ENCODE data around the gene AMER1.
A peak's percentile ranks its signal among the peaks of the same experiment; 100 is the strongest.

AMER1 gene

DNA sequence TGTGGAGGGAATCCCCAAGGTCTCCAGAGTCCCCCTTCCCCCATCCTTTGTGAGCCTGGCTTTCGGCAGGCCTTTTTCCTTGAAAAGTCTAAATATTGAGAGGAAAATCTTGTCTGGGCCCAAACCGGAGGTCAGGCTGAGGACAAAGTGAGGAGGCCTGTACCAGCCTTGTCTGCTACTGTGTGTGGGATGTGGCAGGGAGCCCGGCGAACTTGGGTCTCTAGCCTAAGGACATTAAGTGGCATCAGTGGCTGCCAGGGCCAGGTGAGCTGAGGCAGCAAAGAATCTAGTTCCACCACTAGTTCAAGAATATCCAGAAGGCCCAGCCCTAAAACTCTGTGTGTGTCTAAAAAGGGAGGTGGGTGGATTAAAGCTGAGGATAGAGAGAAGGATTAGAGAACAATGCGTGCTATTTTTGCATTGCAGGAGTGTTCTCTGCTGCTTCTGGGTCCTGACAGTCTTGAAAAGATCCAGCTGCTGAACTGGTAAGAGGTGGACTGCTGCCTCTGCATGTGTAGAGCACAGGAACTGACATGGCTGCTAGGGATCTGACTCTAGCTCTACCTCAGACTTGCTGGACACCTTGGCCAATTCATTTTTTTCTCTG is 1.2 kb upstream of the AMER1 start:
- Histone ChIP-seq H3K4me1 (peaks cover 3% of the 10 kb centered on the region), H3K9ac (peak overlapping the region; percentile 28), H2AFZ (peak overlapping the region; percentile 80), H3K4me3 (ENCODE audit: low read depth, low read length) (peak overlapping the region; percentile 76), H3K9me3 (ENCODE audit: control insufficient read depth, low read length) (no peaks in the 10 kb centered on the region), H3K79me2 (no peaks in the 10 kb centered on the region), H3K4me2 (ENCODE audit: low read length) (peak overlapping the region; percentile 73), H3K27ac (peak overlapping the region; percentile 98), H3K27me3 (ENCODE audit: control insufficient read depth, insufficient read depth, low read length) (no peaks in the 10 kb centered on the region), H3K36me3 (ENCODE audit: control insufficient read depth, insufficient read depth, low read length) (no peaks in the 10 kb centered on the region)
- TF ChIP-seq, protein P1, sequence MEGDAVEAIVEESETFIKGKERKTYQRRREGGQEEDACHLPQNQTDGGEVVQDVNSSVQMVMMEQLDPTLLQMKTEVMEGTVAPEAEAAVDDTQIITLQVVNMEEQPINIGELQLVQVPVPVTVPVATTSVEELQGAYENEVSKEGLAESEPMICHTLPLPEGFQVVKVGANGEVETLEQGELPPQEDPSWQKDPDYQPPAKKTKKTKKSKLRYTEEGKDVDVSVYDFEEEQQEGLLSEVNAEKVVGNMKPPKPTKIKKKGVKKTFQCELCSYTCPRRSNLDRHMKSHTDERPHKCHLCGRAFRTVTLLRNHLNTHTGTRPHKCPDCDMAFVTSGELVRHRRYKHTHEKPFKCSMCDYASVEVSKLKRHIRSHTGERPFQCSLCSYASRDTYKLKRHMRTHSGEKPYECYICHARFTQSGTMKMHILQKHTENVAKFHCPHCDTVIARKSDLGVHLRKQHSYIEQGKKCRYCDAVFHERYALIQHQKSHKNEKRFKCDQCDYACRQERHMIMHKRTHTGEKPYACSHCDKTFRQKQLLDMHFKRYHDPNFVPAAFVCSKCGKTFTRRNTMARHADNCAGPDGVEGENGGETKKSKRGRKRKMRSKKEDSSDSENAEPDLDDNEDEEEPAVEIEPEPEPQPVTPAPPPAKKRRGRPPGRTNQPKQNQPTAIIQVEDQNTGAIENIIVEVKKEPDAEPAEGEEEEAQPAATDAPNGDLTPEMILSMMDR (IDR thresholded peaks at IDR 0.05): no peak

DNA sequence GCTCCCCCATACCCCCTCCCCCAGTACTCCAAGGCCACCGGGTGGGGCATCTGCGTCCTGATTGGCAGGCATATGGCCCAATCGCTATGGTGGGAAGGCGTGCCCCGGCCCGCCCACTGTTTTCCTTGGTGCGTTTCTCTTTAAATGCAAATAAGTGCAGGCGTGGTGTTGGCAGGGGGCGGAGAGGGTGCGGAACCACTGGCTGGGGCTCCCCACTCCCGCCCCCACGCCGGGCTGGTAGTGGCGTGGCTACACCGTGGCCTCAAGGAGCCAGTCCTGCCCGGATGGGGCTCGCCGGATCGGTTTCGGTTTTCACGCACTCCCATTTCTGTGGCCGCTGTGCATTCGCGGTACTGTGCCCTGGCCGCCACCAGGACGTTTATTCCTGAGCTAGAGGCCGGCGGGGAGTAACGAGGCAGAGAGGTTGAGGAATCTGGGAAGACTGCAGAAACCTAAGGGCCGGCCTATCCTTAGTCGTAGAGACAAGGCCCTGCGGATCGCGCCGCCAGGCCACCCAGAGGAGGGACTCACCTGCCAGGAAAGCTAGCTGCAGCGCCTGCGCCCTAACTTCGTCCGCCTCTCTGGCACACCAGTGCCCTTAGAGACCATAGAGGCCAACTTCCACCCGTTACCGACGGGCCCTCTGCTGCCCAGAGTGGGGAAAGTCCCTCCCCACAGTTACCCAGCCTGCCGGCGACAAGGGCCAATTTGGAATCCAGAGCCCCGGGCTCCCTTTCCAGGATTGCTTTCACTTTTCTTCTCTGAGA is 410 bp upstream of the AMER1 start:
- H3K9me3 ChIP-seq (ENCODE audit: control insufficient read depth, low read length): no peaks in the 10 kb centered on the region
- TF ChIP-seq, protein P1 (IDR thresholded peaks at IDR 0.05): peak; percentile 29
- H3K4me2 ChIP-seq (ENCODE audit: low read length): peak overlapping the region; percentile 73
- H2AFZ ChIP-seq: peak overlapping the region; percentile 80
- peak overlapping the region; percentile 76 for H3K4me3 ChIP-seq (ENCODE audit: low read depth, low read length)
- peaks cover 3% of the 10 kb centered on the region for H3K4me1 ChIP-seq
- H3K27me3 ChIP-seq (ENCODE audit: control insufficient read depth, insufficient read depth, low read length): no peaks in the 10 kb centered on the region
- H3K9ac ChIP-seq: peak overlapping the region; percentile 28
- no peaks in the 10 kb centered on the region for H3K79me2 ChIP-seq
- no peaks in the 10 kb centered on the region for H3K36me3 ChIP-seq (ENCODE audit: control insufficient read depth, insufficient read depth, low read length)
- peak overlapping the region; percentile 98 for H3K27ac ChIP-seq

DNA sequence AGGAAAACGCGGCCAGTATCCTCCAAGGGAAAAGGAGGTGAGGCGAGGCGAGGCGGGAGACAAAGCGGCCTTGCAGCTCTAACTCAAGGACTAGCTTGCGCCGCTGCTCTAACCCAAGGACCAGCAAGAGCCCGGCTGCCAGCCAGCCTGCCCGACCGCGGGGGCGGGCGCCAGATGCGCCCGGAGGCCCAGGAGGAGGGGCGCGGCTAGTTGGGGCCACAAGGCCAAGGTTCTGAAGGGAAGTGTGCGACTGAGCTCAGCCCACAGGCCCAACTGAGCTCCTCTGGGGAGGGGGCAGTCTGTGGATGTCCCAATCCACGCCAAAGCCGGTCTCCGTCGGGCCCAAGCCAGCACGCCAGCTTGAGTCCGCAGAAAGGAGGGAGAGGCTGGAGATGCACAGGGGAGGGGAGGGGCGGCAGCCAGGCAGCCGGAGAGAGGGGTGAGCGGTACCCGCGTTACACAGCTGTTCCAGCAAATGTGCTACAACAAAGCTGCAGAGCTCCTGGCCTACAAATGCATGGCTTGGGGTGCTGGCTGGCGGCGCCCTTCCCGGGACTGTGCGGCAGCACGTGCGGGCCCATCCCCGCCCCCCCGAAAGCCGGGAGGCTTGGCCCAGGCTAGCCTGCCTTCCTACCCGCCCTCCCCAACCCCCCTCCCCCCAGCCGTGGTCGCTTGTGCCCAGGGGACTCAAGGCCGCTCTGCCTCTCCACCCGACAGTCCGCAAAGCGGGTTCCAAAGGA is 637 bp downstream of the AMER1 start:
- Histone ChIP-seq H3K9me3 (ENCODE audit: control insufficient read depth, low read length) (no peaks in the 10 kb centered on the region), H3K9ac (no peak overlapping the region), H3K4me3 (ENCODE audit: low read depth, low read length) (peak overlapping the region; percentile 76), H3K27me3 (ENCODE audit: control insufficient read depth, insufficient read depth, low read length) (no peaks in the 10 kb centered on the region), H3K36me3 (ENCODE audit: control insufficient read depth, insufficient read depth, low read length) (no peaks in the 10 kb centered on the region), H2AFZ (peak overlapping the region; percentile 80), H3K4me1 (peaks cover 3% of the 10 kb centered on the region), H3K4me2 (ENCODE audit: low read length) (peak overlapping the region; percentile 81), H3K79me2 (no peaks in the 10 kb centered on the region), H3K27ac (peak overlapping the region; percentile 98)
- TF ChIP-seq, protein P1 (IDR thresholded peaks at IDR 0.05): no peak

- Histone ChIP-seq H3K4me1 (peaks cover 3% of the 10 kb centered on the region), H3K9me3 (ENCODE audit: control insufficient read depth, low read length) (no peaks in the 10 kb centered on the region), H3K4me3 (ENCODE audit: low read depth, low read length) (peak overlapping the region; percentile 61), H2AFZ (peak overlapping the region; percentile 60), H3K9ac (no peak overlapping the region), H3K36me3 (ENCODE audit: control insufficient read depth, insufficient read depth, low read length) (no peaks in the 10 kb centered on the region), H3K4me2 (ENCODE audit: low read length) (peak overlapping the region; percentile 81), H3K79me2 (no peaks in the 10 kb centered on the region), H3K27ac (no peak overlapping the region), H3K27me3 (ENCODE audit: control insufficient read depth, insufficient read depth, low read length) (no peaks in the 10 kb centered on the region)
- TF ChIP-seq, protein P1 (IDR thresholded peaks at IDR 0.05): no peak
Observed at GRCh38 chrX:64204252-64204651, 1.3 kb downstream of the AMER1 start.
